ENCODE measurements around the gene IQGAP2.
"Not testable (repeated sequence)": the region's sequence is repeated elsewhere in the genome, so short reads cannot be mapped to it uniquely, and the experiment has no call there.

DNA sequence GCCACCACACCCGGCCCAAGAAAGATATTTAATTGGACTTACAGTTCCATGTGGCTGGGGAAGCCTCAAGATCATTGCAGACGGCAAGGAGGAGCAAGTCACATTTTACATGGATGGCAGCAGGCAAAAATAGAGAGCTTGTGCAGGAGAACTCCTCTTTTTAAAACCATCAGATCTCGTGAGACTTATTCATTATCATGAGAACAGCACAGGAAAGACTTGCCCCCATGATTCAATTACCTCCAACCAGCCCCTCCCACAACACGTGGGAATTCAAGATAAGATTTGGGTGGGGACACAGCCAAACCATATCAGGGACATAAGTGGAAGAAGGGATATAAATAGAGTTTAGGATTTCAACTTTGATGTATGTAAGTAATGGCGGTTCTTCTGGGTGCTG is 115.2 kb downstream of the IQGAP2 start:
- TF ChIP-seq SUZ12 (IDR thresholded peaks at IDR 0.05; ENCODE audit: extremely low read depth, insufficient read depth, insufficient read length); YY1 (IDR thresholded peaks at IDR 0.05; ENCODE audit: insufficient read depth, insufficient read length); ZNF274 (IDR thresholded peaks at IDR 0.05; ENCODE audit: low read depth, low read length): not testable (repeated sequence)
